GM18511 (cell line): ENCODE data around the gene SLC17A2.
A peak's percentile ranks its signal among the peaks of the same experiment; 100 is the strongest.
"Not testable (repeated sequence)": the region's sequence is repeated elsewhere in the genome, so short reads cannot be mapped to it uniquely, and the experiment has no call there.

Experiments
- ATAC-seq: cut with Tn5 transposase; IDR thresholded peaks from one replicate; pipeline ENCODE4 v1.9.1; 2021; ENCODE audit warnings: mild to moderate bottlenecking, moderate library complexity; ENCODE audit not compliant: unreplicated experiment

The SLC17A2 gene

GRCh38 chr6:25952535-25952934 lies 22.0 kb upstream of the SLC17A2 start:
- ATAC-seq = no peak

GRCh38 chr6:25951296-25952032 lies 21.0 kb upstream of the SLC17A2 start:
- ATAC-seq = no peak

- no peak for ATAC-seq
These were observed 19.8 kb upstream of the SLC17A2 start for GRCh38 chr6:25950297-25950696.

GRCh38 chr6:25949695-25950094 lies 19.2 kb upstream of the SLC17A2 start:
- ATAC-seq = no peak

GRCh38 chr6:25947492-25947891 lies 17.0 kb upstream of the SLC17A2 start:
- not testable (repeated sequence) for ATAC-seq

- no peak for ATAC-seq
These were observed 16.1 kb upstream of the SLC17A2 start for GRCh38 chr6:25946631-25947030.

- not testable (repeated sequence) for ATAC-seq
These were observed 15.2 kb upstream of the SLC17A2 start for GRCh38 chr6:25945738-25946137.

GRCh38 chr6:25944688-25945574 lies 14.4 kb upstream of the SLC17A2 start:
- peak; percentile 96 for ATAC-seq

GRCh38 chr6:25943887-25944286 lies 13.4 kb upstream of the SLC17A2 start:
- no peak for ATAC-seq

GRCh38 chr6:25942561-25943147 lies 12.2 kb upstream of the SLC17A2 start:
- no peak for ATAC-seq

GRCh38 chr6:25939593-25939992 lies 9.1 kb upstream of the SLC17A2 start:
- ATAC-seq = no peak

- no peak for ATAC-seq
These were observed 5.5 kb upstream of the SLC17A2 start for GRCh38 chr6:25935953-25936352.

GRCh38 chr6:25934735-25935313 lies 4.3 kb upstream of the SLC17A2 start:
- no peak for ATAC-seq

- no peak for ATAC-seq
These were observed 3.7 kb upstream of the SLC17A2 start for GRCh38 chr6:25934156-25934555.

- no peak for ATAC-seq
These were observed 869 bp upstream of the SLC17A2 start for GRCh38 chr6:25931411-25931709.

- ATAC-seq = not testable (repeated sequence)
These were observed 706 bp downstream of the SLC17A2 start for GRCh38 chr6:25929785-25930184.

- ATAC-seq = no peak
These were observed 1.7 kb downstream of the SLC17A2 start for GRCh38 chr6:25928562-25929324.

GRCh38 chr6:25927756-25928216 lies 2.7 kb downstream of the SLC17A2 start:
- ATAC-seq = no peak

GRCh38 chr6:25927178-25927577 lies 3.3 kb downstream of the SLC17A2 start:
- no peak for ATAC-seq

- no peak for ATAC-seq
These were observed 4.6 kb downstream of the SLC17A2 start for GRCh38 chr6:25925876-25926275.

GRCh38 chr6:25922301-25922700 lies 8.2 kb downstream of the SLC17A2 start:
- ATAC-seq = no peak
